A549 (cell line): Measurements from ENCODE around the gene NRTN. TPM values are rescaled to one million over a fixed set of nuclear protein-coding genes. Genes with fewer than 3 reads are reported as not detected.

Experiments used
- ATAC-seq, 2 experiments: fragments of 200-7000 bp in 1 of 2; fragments of >200 bp in 1 of 2; cut with Nextera tagmentation in 1 of 2; cut with Tn5 transposase in 1 of 2; 3 replicates each; pipeline versions ENCODE4 v1.8.0 to v1.9.1; 2018 to 2020; ENCODE audit warnings: mild to moderate bottlenecking in 1 of 2, moderate library complexity in 1 of 2
- CTCF ChIA-PET: fragments of 300-600 bp; sonication (Branson Sonifier 250); formaldehyde crosslinking; extraction: SDS; loops from one replicate; lab custom pipeline; 2021; ENCODE audit warnings: antibody characterized with exemption, inconsistent platforms; lab: Yijun Ruan, JAX
- POLR2A ChIA-PET: fragments of 350-600 bp; formaldehyde crosslinking; extraction: SDS; loops from one replicate; lab custom pipeline; 2021; ENCODE audit warnings: antibody characterized with exemption, inconsistent platforms; lab: Yijun Ruan, JAX
- DNase-seq, 2 experiments: peaks; one replicate each; pipeline versions ENCODE4 v3.0.0 to v3.0.0-alpha.2; 2011 to 2016; ENCODE audit warnings: low read depth in 1 of 2, low spot score in 1 of 2
- FAIRE-seq: peaks from 2 replicates; lab custom pipeline; 2011; peaks lifted over from hg19 to GRCh38; lab: Jason Lieb, UNC
- H3K27ac ChIP-seq, 2 experiments: fragments of >200 bp; sonication (Bioruptor Twin); formaldehyde crosslinking; 3 replicates each; pipeline ENCODE4 v1.5.1; 2016 to 2017
- H3K4me1 ChIP-seq: fragments of >200 bp; sonication (Bioruptor Twin); formaldehyde crosslinking; 3 replicates; pipeline ENCODE4 v1.6.1; 2016
- H3K4me2 ChIP-seq: fragments of >200 bp; sonication (Bioruptor Twin); formaldehyde crosslinking; 3 replicates; pipeline ENCODE4 v1.6.1; 2016
- H3K4me3 ChIP-seq: fragments of >200 bp; sonication (Bioruptor Twin); formaldehyde crosslinking; 3 replicates; pipeline ENCODE4 v1.5.1; 2016
- H3K9me3 ChIP-seq: fragments of >200 bp; sonication (Bioruptor Twin); formaldehyde crosslinking; 3 replicates; pipeline ENCODE4 v1.6.1; 2016
- CBX2 ChIP-seq: fragments of 200-600 bp; sonication (generic); IDR thresholded peaks from 2 replicates; pipeline ENCODE4 v1.6.1; 2016; ENCODE audit warnings: low read depth, mild to moderate bottlenecking, borderline replicate concordance
- CBX8 ChIP-seq: fragments of 200-600 bp; sonication (generic); IDR thresholded peaks from 2 replicates; pipeline ENCODE4 v1.6.1; 2016
- CHD4 ChIP-seq: fragments of 200-600 bp; sonication (generic); IDR thresholded peaks from 2 replicates; pipeline ENCODE4 v1.6.1; 2016; ENCODE audit warnings: antibody characterized with exemption, mild to moderate bottlenecking, borderline replicate concordance
- EHMT2 ChIP-seq: fragments of 200-600 bp; sonication (generic); IDR thresholded peaks from 2 replicates; pipeline ENCODE4 v1.6.1; 2016; ENCODE audit warnings: antibody characterized with exemption, low read depth, mild to moderate bottlenecking, moderate library complexity
- ESRRA ChIP-seq: fragments of 150-350 bp; IDR thresholded peaks from 2 replicates; pipeline ENCODE4 v1.6.1; 2014; ENCODE audit warnings: mild to moderate bottlenecking, low read length, borderline replicate concordance
- HES2 ChIP-seq: fragments of >200 bp; sonication (Bioruptor Twin); formaldehyde crosslinking; IDR thresholded peaks from 2 replicates; pipeline ENCODE4 v1.6.1; 2016
- HOXB5 ChIP-seq: fragments of 250-450 bp; sonication (Bioruptor Pico); IDR thresholded peaks from 2 replicates; pipeline ENCODE4 v1.5.0; 2020; ENCODE audit warnings: mild to moderate bottlenecking, moderate library complexity
- KDM1A ChIP-seq: fragments of 200-600 bp; sonication (generic); IDR thresholded peaks from 2 replicates; pipeline ENCODE4 v1.6.1; 2016; ENCODE audit warnings: low read depth, mild to moderate bottlenecking
- KDM5A ChIP-seq: fragments of 200-600 bp; sonication (generic); IDR thresholded peaks from 2 replicates; pipeline ENCODE4 v1.6.1; 2016; ENCODE audit warnings: antibody characterized with exemption, mild to moderate bottlenecking
- MAZ ChIP-seq: fragments of 150-350 bp; IDR thresholded peaks from 2 replicates; pipeline ENCODE4 v1.6.1; 2014; ENCODE audit warnings: antibody characterized with exemption, low read depth, low read length, borderline replicate concordance
- MYC ChIP-seq: IDR thresholded peaks from 2 replicates; pipeline ENCODE4 v1.6.1; 2012; ENCODE audit warnings: mild to moderate bottlenecking, inconsistent platforms, low read length, improper control_type of control experiment, borderline replicate concordance
- NFE2L2 ChIP-seq: fragments of 150-350 bp; conservative IDR thresholded peaks from 2 replicates; pipeline ENCODE4 v1.6.1; 2014; ENCODE audit warnings: low read length
- NR3C1 ChIP-seq: fragments of >200 bp; sonication (Bioruptor Twin); formaldehyde crosslinking; IDR thresholded peaks from 3 replicates; pipeline ENCODE4 v1.6.1; 2017
- POLR2A ChIP-seq: IDR thresholded peaks from 2 replicates; pipeline ENCODE4 v1.6.1; 2012; ENCODE audit warnings: mild to moderate bottlenecking, low read length
- RARB ChIP-seq: fragments of 250-450 bp; sonication (Bioruptor Pico); IDR thresholded peaks from 2 replicates; pipeline ENCODE4 v1.8.0; 2021; ENCODE audit warnings: mild to moderate bottlenecking, moderate library complexity
- RNF2 ChIP-seq: fragments of 200-600 bp; sonication (generic); IDR thresholded peaks from 2 replicates; pipeline ENCODE4 v1.6.1; 2016; ENCODE audit warnings: low read depth, mild to moderate bottlenecking, antibody characterized with exemption, moderate library complexity, borderline replicate concordance
- SMC3 ChIP-seq: fragments of >200 bp; sonication (Bioruptor Twin); formaldehyde crosslinking; IDR thresholded peaks from 3 replicates; pipeline ENCODE4 v1.6.1; 2018; ENCODE audit warnings: inconsistent platforms
- ZC3H11A ChIP-seq: fragments of 450-650 bp; IDR thresholded peaks from 2 replicates; pipeline ENCODE4 v1.6.1; 2014; ENCODE audit warnings: antibody characterized with exemption, mild to moderate bottlenecking
- ZFP36 ChIP-seq: fragments of 450-650 bp; IDR thresholded peaks from 2 replicates; pipeline ENCODE4 v1.6.1; 2014; ENCODE audit warnings: borderline replicate concordance; ENCODE audit not compliant: partially characterized antibody
- ZSCAN20 ChIP-seq: fragments of 250-450 bp; sonication (Bioruptor Pico); IDR thresholded peaks from 2 replicates; pipeline ENCODE4 v1.8.0; 2022; ENCODE audit warnings: mild to moderate bottlenecking, moderate library complexity
- WGBS: methylation state at CpG from one replicate; pipeline ENCODE4 v1.1.6; 2017; ENCODE audit errors: missing lambda C conversion rate; 5-methylcytosine and 5-hydroxymethylcytosine counted together
- polyA plus RNA-seq, 4 experiments: library from polyadenylated mRNA; depleted of rRNA in 3 of 4; stranded (reverse); fragments of >200 nt; fragmentation: RNase III in 1 of 4; extraction: RNeasy Plus Mini Kit Qiagen cat#74134 plus additional on column Dnase treatment in 1 of 4; gene quantifications; 2 replicates in 3 of 4; 3 replicates in 1 of 4; pipeline ENCODE4 v1.2.3, GENCODE V29; 2011 to 2017
- TF ChIP-seq, protein P1 (sequence below): fragments of 450-650 bp; IDR thresholded peaks from 2 replicates; pipeline ENCODE4 v1.6.1; 2014; ENCODE audit warnings: antibody characterized with exemption
- TF ChIP-seq, protein P2 (sequence below): fragments of 250-450 bp; sonication (Bioruptor Pico); IDR thresholded peaks from 2 replicates; pipeline ENCODE4 v1.5.0; 2021; ENCODE audit warnings: mild to moderate bottlenecking, moderate library complexity, borderline replicate concordance

NRTN gene
- polyA plus RNA-seq, 2 of the 4 experiments (the other 2 are of a cell fraction): 0.32 to 0.61 TPM

GRCh38 chr19:5817218-5817617 lies 12.4 kb downstream of the NRTN start:
- DNase-seq (no peak), FAIRE-seq (no peak), ATAC-seq (no peak)
- Histone ChIP-seq H3K4me2 (no peak overlapping the region), H3K27ac (no peak overlapping the region), H3K4me3 (no peak overlapping the region), H3K9me3 (no peaks in the 10 kb centered on the region), H3K4me1 (0 out of 3 replicates have a peak, but pooled peaks cover 3% of the 10 kb centered on the region)
- ChIA-PET CTCF (no interaction called here), POLR2A (no interaction called here)
- 66% methylated on average over 2 of the region's 2 CpGs for WGBS
- TF ChIP-seq CBX8: no peak
- TF ChIP-seq ZC3H11A: no peak

- CTCF ChIA-PET: interaction anchor here (0.7 to 2.2 kb wide), 2 partner anchors 15 to 74 kb away, joined by 3 to 14 read pairs; no protein-coding TSS in a partner anchor
These were observed 13.7 kb downstream of the NRTN start for GRCh38 chr19:5818594-5818993.

DNA sequence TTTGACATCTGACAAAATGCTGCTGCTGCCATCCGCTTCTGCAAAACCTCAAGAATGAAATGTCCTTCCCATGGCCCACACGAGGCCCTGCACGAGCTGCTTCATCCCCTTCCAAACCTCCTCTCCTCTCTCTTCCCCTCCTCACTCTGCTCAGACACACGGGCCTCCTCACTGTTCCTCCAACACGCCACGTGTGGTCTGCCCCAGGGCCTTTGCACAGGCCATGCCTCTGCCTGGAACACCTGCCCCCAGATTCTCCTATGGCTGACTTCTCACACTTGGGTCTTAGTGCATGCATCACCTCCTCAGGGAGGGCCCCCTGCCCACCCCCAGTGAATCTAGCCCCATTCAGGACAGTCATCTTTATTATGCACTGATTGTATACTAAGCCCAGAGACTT lies 15.9 kb downstream of the NRTN start:
- 49% methylated on average over 6 of the region's 6 CpGs for WGBS
- ChIA-PET CTCF (interaction anchor here (0.9 to 8.5 kb wide), 4 partner anchors 9 to 17 kb away, joined by 4 to 74 read pairs (median 6); partner anchors contain the start of gene NRTN), POLR2A (no interaction called here)
- FAIRE-seq (no peak), ATAC-seq (no peak), DNase-seq (no peak)
- no peaks in the 10 kb centered on the region for H3K9me3 ChIP-seq
- no peak overlapping the region for H3K27ac ChIP-seq
- H3K4me2 ChIP-seq: no peak overlapping the region
- H3K4me3 ChIP-seq: no peak overlapping the region
- TF ChIP-seq CBX2: no peak
- TF ChIP-seq RNF2: no peak
- TF ChIP-seq ZSCAN20 (CRISPR knock-in tag): no peak
- no peak for TF ChIP-seq EHMT2
- TF ChIP-seq, protein P1, sequence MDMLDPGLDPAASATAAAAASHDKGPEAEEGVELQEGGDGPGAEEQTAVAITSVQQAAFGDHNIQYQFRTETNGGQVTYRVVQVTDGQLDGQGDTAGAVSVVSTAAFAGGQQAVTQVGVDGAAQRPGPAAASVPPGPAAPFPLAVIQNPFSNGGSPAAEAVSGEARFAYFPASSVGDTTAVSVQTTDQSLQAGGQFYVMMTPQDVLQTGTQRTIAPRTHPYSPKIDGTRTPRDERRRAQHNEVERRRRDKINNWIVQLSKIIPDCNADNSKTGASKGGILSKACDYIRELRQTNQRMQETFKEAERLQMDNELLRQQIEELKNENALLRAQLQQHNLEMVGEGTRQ: no peak
- TF ChIP-seq MAZ: no peak
- TF ChIP-seq NR3C1: no peak
- TF ChIP-seq HES2: no peak
- no peak for TF ChIP-seq CHD4
- TF ChIP-seq ZFP36: no peak
- no peak for TF ChIP-seq HOXB5
- 0 out of 3 replicates have a peak, but pooled peaks cover 7% of the 10 kb centered on the region for H3K4me1 ChIP-seq

More at GRCh38 chr19:5818594-5818993, 13.7 kb downstream of the NRTN start:
- Histone ChIP-seq H3K4me1 (0 out of 3 replicates have a peak, but pooled peaks cover 7% of the 10 kb centered on the region), H3K4me2 (no peak overlapping the region), H3K27ac (no peak overlapping the region), H3K4me3 (no peak overlapping the region), H3K9me3 (no peaks in the 10 kb centered on the region)
- WGBS: 92% methylated on average over 2 of the region's 10 CpGs
- ATAC-seq (no peak), DNase-seq (no peak), FAIRE-seq (no peak)
- POLR2A ChIA-PET: no interaction called here
- TF ChIP-seq EHMT2: no peak
- TF ChIP-seq KDM5A: no peak
- no peak for TF ChIP-seq MYC
- no peak for TF ChIP-seq RNF2
- TF ChIP-seq CHD4: no peak
- no peak for TF ChIP-seq POLR2A
- no peak for TF ChIP-seq ESRRA
- TF ChIP-seq, protein P2, sequence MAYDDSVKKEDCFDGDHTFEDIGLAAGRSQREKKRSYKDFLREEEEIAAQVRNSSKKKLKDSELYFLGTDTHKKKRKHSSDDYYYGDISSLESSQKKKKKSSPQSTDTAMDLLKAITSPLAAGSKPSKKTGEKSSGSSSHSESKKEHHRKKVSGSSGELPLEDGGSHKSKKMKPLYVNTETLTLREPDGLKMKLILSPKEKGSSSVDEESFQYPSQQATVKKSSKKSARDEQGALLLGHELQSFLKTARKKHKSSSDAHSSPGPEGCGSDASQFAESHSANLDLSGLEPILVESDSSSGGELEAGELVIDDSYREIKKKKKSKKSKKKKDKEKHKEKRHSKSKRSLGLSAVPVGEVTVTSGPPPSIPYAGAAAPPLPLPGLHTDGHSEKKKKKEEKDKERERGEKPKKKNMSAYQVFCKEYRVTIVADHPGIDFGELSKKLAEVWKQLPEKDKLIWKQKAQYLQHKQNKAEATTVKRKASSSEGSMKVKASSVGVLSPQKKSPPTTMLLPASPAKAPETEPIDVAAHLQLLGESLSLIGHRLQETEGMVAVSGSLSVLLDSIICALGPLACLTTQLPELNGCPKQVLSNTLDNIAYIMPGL: no peak
- TF ChIP-seq SMC3: no peak
- TF ChIP-seq NFE2L2: no peak
- TF ChIP-seq KDM1A: no peak
- no peak for TF ChIP-seq RARB (CRISPR knock-in tag)
- TF ChIP-seq, all 56 proteins: peak for 0
